AG04450 (cell line): Measurements from ENCODE around the gene KIF22. TPM values are rescaled to one million over a fixed set of nuclear protein-coding genes. Genes with fewer than 3 reads are reported as not detected.
"Not testable (repeated sequence)": the region's sequence is repeated elsewhere in the genome, so short reads cannot be mapped to it uniquely, and the experiment has no call there.

Experiments used
- CTCF ChIA-PET: fragments of 300-600, 350-600 bp; formaldehyde crosslinking; extraction: SDS; loops from one replicate; lab custom pipeline; 2022; ENCODE audit warnings: antibody characterized with exemption, inconsistent platforms; lab: Charles Lee
- POLR2A ChIA-PET: fragments of 350-600 bp; formaldehyde crosslinking; extraction: SDS; loops from one replicate; lab custom pipeline; 2021; ENCODE audit warnings: antibody characterized with exemption, inconsistent platforms; lab: Yijun Ruan, JAX
- DNase-seq: peaks from one replicate; pipeline ENCODE4 v3.0.0-alpha.2; 2011; ENCODE audit warnings: low read depth, low spot score
- H3K27ac ChIP-seq: one replicate; pipeline ENCODE4 v1.5.1; 2012; ENCODE audit warnings: low read depth, low read length, control low read depth
- H3K27me3 ChIP-seq: one replicate; pipeline ENCODE4 v1.6.0; 2012; ENCODE audit warnings: low read length; ENCODE audit not compliant: control insufficient read depth, insufficient read depth
- H3K4me3 ChIP-seq: 2 replicates; pipeline ENCODE4 v1.5.1; 2011; ENCODE audit warnings: mild to moderate bottlenecking, low read depth, low read length, control low read depth
- H3K9me3 ChIP-seq: 2 replicates; pipeline ENCODE4 v1.5.1; 2012; ENCODE audit warnings: low read length; ENCODE audit not compliant: control insufficient read depth, insufficient read depth
- polyA plus RNA-seq: library from polyadenylated mRNA; depleted of rRNA; stranded (reverse); fragments of >200 nt; gene quantifications from 2 replicates; pipeline ENCODE4 v1.2.3, GENCODE V29; 2011
- TF ChIP-seq, protein P1 (sequence below): IDR thresholded peaks from 2 replicates; pipeline ENCODE4 v1.5.1; 2011; ENCODE audit warnings: low read depth, low read length, control low read depth, inconsistent platforms

KIF22 gene
- polyA plus RNA-seq, 1 experiment: 14.1 TPM

DNA sequence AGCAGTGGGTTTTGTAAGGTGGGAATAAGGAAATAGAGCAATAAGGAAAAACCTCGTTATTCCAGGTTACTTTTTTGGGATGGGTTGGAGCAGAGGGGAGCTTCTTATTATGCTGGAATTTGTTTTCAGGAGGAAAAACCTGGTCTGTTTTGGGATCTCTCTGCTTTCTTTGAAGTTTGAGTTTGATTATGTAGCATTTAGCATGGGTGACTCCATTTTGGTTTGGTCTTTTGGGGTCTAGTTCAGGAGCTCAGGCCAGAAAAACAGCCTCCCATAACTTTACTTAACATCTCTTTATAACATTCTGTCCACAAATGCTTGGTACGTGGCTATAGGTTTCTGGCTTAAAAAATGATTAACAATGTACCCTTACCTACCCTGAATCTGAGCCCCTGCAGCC, 21.0 kb upstream of the KIF22 start:
- POLR2A ChIA-PET: interaction anchor here (0.6 kb wide), 1 partner anchor 21 kb away, joined by 3 read pairs; the partner anchor contains the start of gene KIF22
- DNase-seq: no peak
- Histone ChIP-seq H3K27ac (no peak overlapping the region), H3K9me3 (no peaks in the 10 kb centered on the region), H3K4me3 (no peak overlapping the region), H3K27me3 (peaks cover 8% of the 10 kb centered on the region)
- TF ChIP-seq, protein P1, sequence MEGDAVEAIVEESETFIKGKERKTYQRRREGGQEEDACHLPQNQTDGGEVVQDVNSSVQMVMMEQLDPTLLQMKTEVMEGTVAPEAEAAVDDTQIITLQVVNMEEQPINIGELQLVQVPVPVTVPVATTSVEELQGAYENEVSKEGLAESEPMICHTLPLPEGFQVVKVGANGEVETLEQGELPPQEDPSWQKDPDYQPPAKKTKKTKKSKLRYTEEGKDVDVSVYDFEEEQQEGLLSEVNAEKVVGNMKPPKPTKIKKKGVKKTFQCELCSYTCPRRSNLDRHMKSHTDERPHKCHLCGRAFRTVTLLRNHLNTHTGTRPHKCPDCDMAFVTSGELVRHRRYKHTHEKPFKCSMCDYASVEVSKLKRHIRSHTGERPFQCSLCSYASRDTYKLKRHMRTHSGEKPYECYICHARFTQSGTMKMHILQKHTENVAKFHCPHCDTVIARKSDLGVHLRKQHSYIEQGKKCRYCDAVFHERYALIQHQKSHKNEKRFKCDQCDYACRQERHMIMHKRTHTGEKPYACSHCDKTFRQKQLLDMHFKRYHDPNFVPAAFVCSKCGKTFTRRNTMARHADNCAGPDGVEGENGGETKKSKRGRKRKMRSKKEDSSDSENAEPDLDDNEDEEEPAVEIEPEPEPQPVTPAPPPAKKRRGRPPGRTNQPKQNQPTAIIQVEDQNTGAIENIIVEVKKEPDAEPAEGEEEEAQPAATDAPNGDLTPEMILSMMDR: no peak
- CTCF ChIA-PET: interaction anchor here (0.6 to 1.3 kb wide), 3 partner anchors 15 to 46 kb away, joined by 3 to 5 read pairs (median 3); partner anchors contain the start of gene KIF22

DNA sequence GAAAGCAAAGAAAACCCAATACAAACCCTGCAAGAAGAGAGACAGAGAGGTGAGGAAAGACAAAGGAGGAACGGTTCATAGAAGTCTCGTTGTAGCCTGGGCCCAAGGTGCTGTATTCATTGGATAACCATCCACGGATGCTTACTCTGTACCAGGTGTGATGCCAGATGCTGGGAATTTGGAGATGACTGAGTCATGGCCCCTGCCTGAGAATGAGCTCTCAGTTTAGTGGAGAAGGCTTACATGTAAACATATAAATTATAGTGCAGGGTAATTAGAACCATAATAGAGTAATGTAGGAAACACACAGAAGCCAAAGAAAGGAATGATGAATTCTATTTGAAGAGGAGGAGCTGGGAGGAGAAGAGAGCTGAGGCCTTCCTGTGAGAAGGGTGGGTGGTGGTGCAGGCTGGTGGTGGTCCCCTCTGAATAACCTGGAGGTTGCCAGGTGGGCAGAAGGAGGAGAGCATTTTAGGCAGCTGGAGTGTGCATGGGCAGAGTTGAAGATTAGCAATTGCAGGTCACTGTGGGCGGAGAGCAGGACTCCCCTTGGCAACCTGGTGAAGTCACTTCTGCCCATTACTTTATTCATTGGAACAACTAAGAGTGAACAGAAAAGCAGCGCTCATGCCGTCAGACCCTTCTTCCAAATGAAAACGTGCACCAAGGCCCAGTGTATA, 20.2 kb upstream of the KIF22 start:
- ChIA-PET CTCF (interaction anchor here (0.6 to 1.3 kb wide), 3 partner anchors 20 to 788 kb away, joined by 3 to 4 read pairs (median 3); partner anchors contain the start of gene KIF22), POLR2A (no interaction called here)
- Histone ChIP-seq H3K27me3 (peaks cover 4% of the 10 kb centered on the region), H3K27ac (no peak overlapping the region), H3K4me3 (no peak overlapping the region), H3K9me3 (no peaks in the 10 kb centered on the region)
- no peak for DNase-seq
- TF ChIP-seq, protein P1: no peak

DNA sequence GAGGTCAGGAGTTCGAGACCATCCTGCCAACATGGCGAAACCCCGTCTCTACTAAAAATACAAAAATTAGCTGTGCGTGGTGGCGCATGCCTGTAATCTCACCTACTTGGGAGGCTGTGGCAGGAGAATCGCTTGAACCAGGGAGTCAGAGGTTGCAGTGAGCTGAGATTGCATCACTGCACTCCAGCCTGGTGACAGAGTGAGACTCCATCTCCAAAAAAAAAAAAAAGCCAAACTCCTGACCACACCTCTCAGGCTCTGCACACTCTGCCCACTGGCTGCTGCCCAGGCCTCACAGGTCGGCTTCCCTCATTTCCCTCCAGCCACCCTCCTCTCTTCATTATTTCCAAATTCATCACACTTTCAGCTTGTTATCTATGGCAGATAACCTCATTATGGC, 18.2 kb upstream of the KIF22 start:
- DNase-seq, H3K4me3 ChIP-seq, H3K27ac ChIP-seq, H3K27me3 ChIP-seq, H3K9me3 ChIP-seq, POLR2A ChIA-PET, CTCF ChIA-PET: not testable (repeated sequence)

DNA sequence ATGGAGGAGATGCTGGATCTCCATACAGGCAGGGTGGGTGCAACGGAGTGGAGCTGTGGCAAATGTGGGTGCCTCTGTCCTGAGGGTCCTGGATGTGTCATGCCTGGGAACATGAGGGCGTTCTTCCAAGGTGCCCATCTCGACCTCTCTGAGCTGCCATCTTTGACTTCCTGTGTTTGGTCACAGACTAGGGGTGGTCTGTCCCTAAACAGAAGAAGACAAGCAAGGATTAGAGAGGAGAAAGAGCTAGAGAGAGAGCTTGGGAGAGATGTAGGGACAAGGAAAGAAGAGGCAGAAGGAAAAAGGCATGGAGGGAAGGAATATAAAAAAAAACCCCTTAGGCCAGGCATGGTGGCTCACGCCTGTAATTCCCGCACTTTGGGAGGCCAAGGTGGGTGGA, 15.8 kb upstream of the KIF22 start:
- no peak for DNase-seq
- TF ChIP-seq, protein P1: no peak
- no peaks in the 10 kb centered on the region for H3K9me3 ChIP-seq
- ChIA-PET POLR2A (no interaction called here), CTCF (interaction anchor here (0.6 kb wide), 1 partner anchor 17 kb away, joined by 3 read pairs; no protein-coding TSS in a partner anchor)
- H3K4me3 ChIP-seq: no peak overlapping the region
- no peak overlapping the region for H3K27ac ChIP-seq
- peaks cover 14% of the 10 kb centered on the region for H3K27me3 ChIP-seq

DNA sequence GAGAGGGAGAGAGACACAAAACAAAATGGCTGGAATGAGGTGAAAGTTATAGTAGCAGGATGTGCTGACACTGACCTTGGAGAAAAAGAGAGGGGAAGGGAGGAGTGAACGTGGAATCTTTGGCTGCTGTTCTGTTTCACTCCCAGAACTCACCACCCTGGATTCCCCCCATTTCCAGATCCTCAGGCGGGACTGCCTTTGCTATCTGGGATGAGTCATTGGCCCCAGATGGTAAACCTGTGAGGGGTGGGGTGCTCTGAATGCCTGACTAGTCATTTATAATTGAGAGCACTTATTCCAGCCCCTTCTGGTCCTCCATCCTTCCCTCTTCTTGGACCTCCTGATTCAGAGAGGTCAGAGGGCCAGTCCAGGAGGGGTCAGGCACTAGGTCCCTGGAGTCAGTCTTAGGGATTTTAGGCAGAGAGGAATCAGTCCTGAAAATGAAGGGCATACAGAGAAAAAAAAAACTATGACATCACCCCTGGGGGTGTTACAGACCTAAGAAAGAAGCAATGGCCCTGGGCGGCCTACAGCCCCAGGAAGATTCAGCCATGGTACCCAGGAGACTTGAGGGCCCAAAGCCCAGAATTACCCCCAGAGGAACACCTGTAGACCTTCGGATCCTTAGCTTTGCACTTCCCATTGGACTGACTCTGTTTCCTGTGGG, 14.7 kb upstream of the KIF22 start:
- no peak overlapping the region for H3K4me3 ChIP-seq
- ChIA-PET CTCF (no interaction called here), POLR2A (no interaction called here)
- no peaks in the 10 kb centered on the region for H3K9me3 ChIP-seq
- no peak overlapping the region for H3K27ac ChIP-seq
- DNase-seq: no peak
- TF ChIP-seq, protein P1: no peak
- H3K27me3 ChIP-seq: peaks cover 15% of the 10 kb centered on the region
